ENCODE measurements around the gene METTL9.

DNA sequence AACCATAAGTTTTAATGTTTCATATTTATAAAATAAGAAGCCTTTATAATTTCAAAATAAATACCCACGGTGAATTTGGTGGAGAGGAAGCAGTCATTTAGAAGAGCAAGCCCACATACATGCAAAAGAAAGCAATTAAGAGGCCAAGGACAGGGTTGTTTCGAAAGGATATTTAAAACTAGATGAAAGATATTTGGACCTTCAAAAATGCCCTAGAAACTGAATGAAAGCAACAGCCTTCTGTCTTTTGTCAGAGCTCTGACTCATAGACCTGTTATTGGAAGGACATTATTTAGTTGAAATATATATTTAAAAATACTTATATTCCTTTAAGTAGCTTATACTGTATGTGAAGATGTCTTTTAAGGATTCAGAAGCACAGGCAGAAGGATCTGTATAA is 8.6 kb upstream of the METTL9 start:
- TF ChIP-seq, protein P1, sequence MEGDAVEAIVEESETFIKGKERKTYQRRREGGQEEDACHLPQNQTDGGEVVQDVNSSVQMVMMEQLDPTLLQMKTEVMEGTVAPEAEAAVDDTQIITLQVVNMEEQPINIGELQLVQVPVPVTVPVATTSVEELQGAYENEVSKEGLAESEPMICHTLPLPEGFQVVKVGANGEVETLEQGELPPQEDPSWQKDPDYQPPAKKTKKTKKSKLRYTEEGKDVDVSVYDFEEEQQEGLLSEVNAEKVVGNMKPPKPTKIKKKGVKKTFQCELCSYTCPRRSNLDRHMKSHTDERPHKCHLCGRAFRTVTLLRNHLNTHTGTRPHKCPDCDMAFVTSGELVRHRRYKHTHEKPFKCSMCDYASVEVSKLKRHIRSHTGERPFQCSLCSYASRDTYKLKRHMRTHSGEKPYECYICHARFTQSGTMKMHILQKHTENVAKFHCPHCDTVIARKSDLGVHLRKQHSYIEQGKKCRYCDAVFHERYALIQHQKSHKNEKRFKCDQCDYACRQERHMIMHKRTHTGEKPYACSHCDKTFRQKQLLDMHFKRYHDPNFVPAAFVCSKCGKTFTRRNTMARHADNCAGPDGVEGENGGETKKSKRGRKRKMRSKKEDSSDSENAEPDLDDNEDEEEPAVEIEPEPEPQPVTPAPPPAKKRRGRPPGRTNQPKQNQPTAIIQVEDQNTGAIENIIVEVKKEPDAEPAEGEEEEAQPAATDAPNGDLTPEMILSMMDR (conservative IDR thresholded peaks at IDR 0.05; ENCODE audit: low read length), result no peak
- no peak for TF ChIP-seq EZH2phosphoT487 (IDR thresholded peaks at IDR 0.05; ENCODE audit: borderline replicate concordance, low read depth, low read length)
